Right cardiac atrium (tissue), 5 donors: ENCODE measurements around the gene HSFX3. TPM values are rescaled to one million over a fixed set of nuclear protein-coding genes. Genes with fewer than 3 reads are reported as not detected.
"Not testable (repeated sequence)": the region's sequence is repeated elsewhere in the genome, so short reads cannot be mapped to it uniquely, and the experiment has no call there.

Experiments used
- ATAC-seq, 2 donors: fragments of 200-7000 bp; cut with Tn5 transposase; one replicate each; pipeline versions ENCODE4 v1.8.0 to v1.9.1; 2020; ENCODE audit warnings: moderate library complexity in 2 of 2, mild to moderate bottlenecking in 1 of 2
- DNase-seq, 3 donors: peaks; one replicate each; pipeline ENCODE4 v3.0.0-alpha.2; 2020
- H3K27ac ChIP-seq: one replicate; pipeline ENCODE4 v1.5.1; 2013; ENCODE audit warnings: mild to moderate bottlenecking, low read length, control low read depth, moderate library complexity
- H3K27me3 ChIP-seq: one replicate; pipeline ENCODE4 v1.6.1; 2013; ENCODE audit not compliant: control insufficient read depth, insufficient read depth
- H3K4me1 ChIP-seq: one replicate; pipeline ENCODE4 v1.6.1; 2013; ENCODE audit warnings: low read length; ENCODE audit not compliant: control insufficient read depth, insufficient read depth
- H3K4me3 ChIP-seq: one replicate; pipeline ENCODE4 v1.5.1; 2013; ENCODE audit warnings: low read length, control low read depth
- H3K9me3 ChIP-seq: one replicate; pipeline ENCODE4 v1.6.1; 2013; ENCODE audit warnings: low read length; ENCODE audit not compliant: control insufficient read depth
- WGBS: extraction: QIAGEN DNeasy Blood & Tissue Kit; methylation state at CpG from one replicate; pipeline ENCODE4 v1.1.7; 2013; 5-methylcytosine and 5-hydroxymethylcytosine counted together
- intact Hi-C, 4 donors: fragments of 100-400 bp; cut with DNase I; formaldehyde crosslinking; loops; one replicate each; pipeline versions ENCODE4 v1.11.0 to v1.14.0; 2022 to 2023
- polyA plus RNA-seq: library from polyadenylated mRNA; stranded (reverse); fragments of 200-250 nt; gene quantifications from one replicate; pipeline ENCODE4 v1.2.3, GENCODE V29; 2013
- total RNA-seq, 4 donors: library from RNA; stranded (reverse); fragmentation: NEBNext Ultra II Directional; extraction: Animal tissue kit (Norgen Biotek cat#: 25700); gene quantifications; one replicate each; pipeline ENCODE4 v1.2.1, GENCODE V29; 2021
- donor health status: healthy with polysubstance abuse.
- donor health status: DM: no; HTN: yes; CAD: no.
- donor health status: DM: no; HTN: no; CAD: no.
- donor health status: DM: no; HTN: yes; CAD: no; lungs with severe emphysema.
- donor health status: DM: yes; HTN: yes; CAD: no.

HSFX3 gene
- total and polyA plus RNA-seq, 5 donors, result not detected

- 88% methylated on average over 2 of the region's 2 CpGs for WGBS
- Histone ChIP-seq H3K27me3 (no peaks in the 10 kb centered on the region), H3K27ac (no peak overlapping the region), H3K4me3 (no peak overlapping the region), H3K9me3 (no peaks in the 10 kb centered on the region), H3K4me1 (no peaks in the 10 kb centered on the region)
- ATAC-seq (no peak), DNase-seq (no peak)
- intact Hi-C loops, result no loop called here
Observed at GRCh38 chrX:149531599-149531998, 18.1 kb downstream of the HSFX3 start.

GRCh38 chrX:149528381-149528780 is 21.3 kb downstream of the HSFX3 start:
- Histone ChIP-seq H3K4me1 (peaks cover 4% of the 10 kb centered on the region), H3K27ac (no peak overlapping the region), H3K4me3 (no peak overlapping the region), H3K27me3 (no peaks in the 10 kb centered on the region), H3K9me3 (no peaks in the 10 kb centered on the region)
- 70% methylated on average over 1 of the region's 1 CpG for WGBS
- no peak for DNase-seq
- ATAC-seq, result no peak
- intact Hi-C loops, result no loop called here

- 12% methylated on average over 1 of the region's 1 CpG for WGBS
- intact Hi-C loops, result no loop called here
Observed at GRCh38 chrX:149527705-149528104, 22.0 kb downstream of the HSFX3 start.

GRCh38 chrX:149526318-149527033 is 23.2 kb downstream of the HSFX3 start:
- H3K9me3 ChIP-seq, H3K4me1 ChIP-seq, DNase-seq, intact Hi-C loops, H3K4me3 ChIP-seq, H3K27me3 ChIP-seq: not testable (repeated sequence)
- ATAC-seq, result peak; percentile 51 to 72
- H3K27ac ChIP-seq, result peak overlapping the region; percentile 67
- 54% methylated on average over 8 of the region's 13 CpGs for WGBS

More at GRCh38 chrX:149527705-149528104, 22.0 kb downstream of the HSFX3 start:
- no peak for ATAC-seq
- Histone ChIP-seq H3K9me3 (no peaks in the 10 kb centered on the region), H3K27ac (no peak overlapping the region), H3K27me3 (no peaks in the 10 kb centered on the region), H3K4me3 (no peak overlapping the region), H3K4me1 (peaks cover 4% of the 10 kb centered on the region)
- DNase-seq, result no peak

GRCh38 chrX:149525903-149526302 is 23.8 kb downstream of the HSFX3 start:
- WGBS, result 41% methylated on average over 5 of the region's 5 CpGs
- H3K9me3 ChIP-seq, H3K4me1 ChIP-seq, H3K4me3 ChIP-seq, intact Hi-C loops, H3K27me3 ChIP-seq: not testable (repeated sequence)
- ATAC-seq (peak; percentile 15 to 24), DNase-seq (peak in 1 of 3 donors; percentile 33)
- peak overlapping the region; percentile 67 for H3K27ac ChIP-seq

GRCh38 chrX:149525389-149525788 is 24.3 kb downstream of the HSFX3 start:
- ATAC-seq (peak; percentile 60 to 85), DNase-seq (peak in 2 of 3 donors; percentile 60 to 75)
- H3K27me3 ChIP-seq, H3K27ac ChIP-seq, H3K9me3 ChIP-seq, intact Hi-C loops, H3K4me3 ChIP-seq, H3K4me1 ChIP-seq: not testable (repeated sequence)
- WGBS, result 8% methylated on average over 5 of the region's 10 CpGs

- H3K4me3 ChIP-seq, result no peak overlapping the region
- no peak overlapping the region for H3K27ac ChIP-seq
- peaks cover 4% of the 10 kb centered on the region for H3K4me1 ChIP-seq
- H3K9me3 ChIP-seq, result no peaks in the 10 kb centered on the region
- H3K27me3 ChIP-seq, result no peaks in the 10 kb centered on the region
- ATAC-seq (no peak), DNase-seq (peak in 1 of 3 donors; percentile 42)
- WGBS, result 70% methylated on average over 2 of the region's 2 CpGs
- intact Hi-C loops, result no loop called here
Observed at GRCh38 chrX:149522916-149523315, 26.8 kb downstream of the HSFX3 start.

- intact Hi-C loops, result no loop called here
- no peaks in the 10 kb centered on the region for H3K27me3 ChIP-seq
- no peak for ATAC-seq
- H3K4me1 ChIP-seq, result peaks cover 4% of the 10 kb centered on the region
- no peak for DNase-seq
- no peaks in the 10 kb centered on the region for H3K9me3 ChIP-seq
- no peak overlapping the region for H3K27ac ChIP-seq
- WGBS, result 71% methylated on average over 9 of the region's 9 CpGs
- no peak overlapping the region for H3K4me3 ChIP-seq
Observed at GRCh38 chrX:149521438-149521837, 28.3 kb downstream of the HSFX3 start.

GRCh38 chrX:149520636-149521277 is 29.0 kb downstream of the HSFX3 start:
- ATAC-seq, H3K4me3 ChIP-seq, H3K9me3 ChIP-seq, H3K27me3 ChIP-seq, H3K27ac ChIP-seq, intact Hi-C loops, DNase-seq, H3K4me1 ChIP-seq: not testable (repeated sequence)
- WGBS, result 38% methylated on average over 3 of the region's 3 CpGs

- ATAC-seq, result no peak
- H3K4me1 ChIP-seq, result no peaks in the 10 kb centered on the region
- H3K27ac ChIP-seq, result no peak overlapping the region
- H3K4me3 ChIP-seq, result no peak overlapping the region
- H3K9me3 ChIP-seq, result no peaks in the 10 kb centered on the region
- 56% methylated on average over 7 of the region's 7 CpGs for WGBS
- DNase-seq, result no peak
- intact Hi-C loops, result no loop called here
- no peaks in the 10 kb centered on the region for H3K27me3 ChIP-seq
Observed at GRCh38 chrX:149518236-149518635, 31.5 kb downstream of the HSFX3 start.

GRCh38 chrX:149517308-149517707 is 32.4 kb downstream of the HSFX3 start:
- no peaks in the 10 kb centered on the region for H3K9me3 ChIP-seq
- intact Hi-C loops, result no loop called here
- H3K4me3 ChIP-seq, result no peak overlapping the region
- no peaks in the 10 kb centered on the region for H3K4me1 ChIP-seq
- WGBS, result 94% methylated on average over 1 of the region's 1 CpG
- no peaks in the 10 kb centered on the region for H3K27me3 ChIP-seq
- H3K27ac ChIP-seq, result no peak overlapping the region
- ATAC-seq, result no peak
- no peak for DNase-seq
